Colon (tissue), 2 donors: ENCODE data around the gene AURKA.
"Not testable (repeated sequence)": the region's sequence is repeated elsewhere in the genome, so short reads cannot be mapped to it uniquely, and the experiment has no call there.

Experiments used
- FAIRE-seq: peaks from 2 replicates; lab custom pipeline; 2012; peaks lifted over from hg19 to GRCh38; lab: Jason Lieb, UNC
- donor health status: control.
- donor health status: control.

The AURKA gene

GRCh38 chr20:56420940-56421688 lies 29.1 kb upstream of the AURKA start:
- FAIRE-seq = no peak

GRCh38 chr20:56420028-56420427 lies 28.0 kb upstream of the AURKA start:
- FAIRE-seq = no peak

GRCh38 chr20:56418385-56418861 lies 26.4 kb upstream of the AURKA start:
- no peak for FAIRE-seq

GRCh38 chr20:56417911-56418310 lies 25.9 kb upstream of the AURKA start:
- FAIRE-seq = no peak

GRCh38 chr20:56417402-56417801 lies 25.4 kb upstream of the AURKA start:
- no peak for FAIRE-seq

GRCh38 chr20:56414842-56415765 lies 23.1 kb upstream of the AURKA start:
- no peak for FAIRE-seq

GRCh38 chr20:56412949-56413348 lies 20.9 kb upstream of the AURKA start:
- FAIRE-seq = no peak

GRCh38 chr20:56412473-56412790 lies 20.4 kb upstream of the AURKA start:
- FAIRE-seq = no peak

- FAIRE-seq = no peak
Measured at GRCh38 chr20:56411759-56412472, 19.9 kb upstream of the AURKA start, which contains the start of gene CASS4. Gene CASS4, plus strand, starts transcription at chr20:56412260. Its CDS starts 199 bp downstream, at chr20:56412459.

- not testable (repeated sequence) for FAIRE-seq
Measured at GRCh38 chr20:56411287-56411686, 19.3 kb upstream of the AURKA start.

- FAIRE-seq = no peak
Measured at GRCh38 chr20:56409956-56410355, 17.9 kb upstream of the AURKA start.

GRCh38 chr20:56409521-56409920 lies 17.5 kb upstream of the AURKA start:
- FAIRE-seq = no peak

- FAIRE-seq = no peak
Measured at GRCh38 chr20:56406910-56407309, 14.9 kb upstream of the AURKA start.

- not testable (repeated sequence) for FAIRE-seq
Measured at GRCh38 chr20:56405356-56405755, 13.3 kb upstream of the AURKA start.

GRCh38 chr20:56403465-56403864 lies 11.4 kb upstream of the AURKA start:
- FAIRE-seq = no peak

GRCh38 chr20:56400001-56400640 lies 8.1 kb upstream of the AURKA start:
- no peak for FAIRE-seq

- no peak for FAIRE-seq
Measured at GRCh38 chr20:56395166-56395565, 3.2 kb upstream of the AURKA start.

- no peak for FAIRE-seq
Measured at GRCh38 chr20:56393653-56394052, 1.6 kb upstream of the AURKA start.

GRCh38 chr20:56392881-56393482 lies 967 bp upstream of the AURKA start:
- FAIRE-seq = no peak

GRCh38 chr20:56391596-56392131 lies 351 bp downstream of the AURKA start:
- FAIRE-seq = no peak

GRCh38 chr20:56391037-56391436 lies 978 bp downstream of the AURKA start:
- FAIRE-seq = no peak
